Lower leg skin (tissue), 3 donors: Measurements from ENCODE around the gene LRBA.

ENCODE experiments used
- CTCF ChIP-seq, 3 donors: fragments of 450-650 bp; IDR thresholded peaks; one replicate each; pipeline ENCODE4 v1.5.1; 2016; ENCODE audit warnings: antibody characterized with exemption in 3 of 3, mild to moderate bottlenecking in 3 of 3, moderate library complexity in 2 of 3
- POLR2A ChIP-seq, 2 donors: fragments of 450-650 bp; IDR thresholded peaks; one replicate each; pipeline ENCODE4 v1.6.1; 2016 to 2017; ENCODE audit warnings: antibody characterized with exemption in 2 of 2, mild to moderate bottlenecking in 1 of 2, moderate library complexity in 1 of 2

DNA sequence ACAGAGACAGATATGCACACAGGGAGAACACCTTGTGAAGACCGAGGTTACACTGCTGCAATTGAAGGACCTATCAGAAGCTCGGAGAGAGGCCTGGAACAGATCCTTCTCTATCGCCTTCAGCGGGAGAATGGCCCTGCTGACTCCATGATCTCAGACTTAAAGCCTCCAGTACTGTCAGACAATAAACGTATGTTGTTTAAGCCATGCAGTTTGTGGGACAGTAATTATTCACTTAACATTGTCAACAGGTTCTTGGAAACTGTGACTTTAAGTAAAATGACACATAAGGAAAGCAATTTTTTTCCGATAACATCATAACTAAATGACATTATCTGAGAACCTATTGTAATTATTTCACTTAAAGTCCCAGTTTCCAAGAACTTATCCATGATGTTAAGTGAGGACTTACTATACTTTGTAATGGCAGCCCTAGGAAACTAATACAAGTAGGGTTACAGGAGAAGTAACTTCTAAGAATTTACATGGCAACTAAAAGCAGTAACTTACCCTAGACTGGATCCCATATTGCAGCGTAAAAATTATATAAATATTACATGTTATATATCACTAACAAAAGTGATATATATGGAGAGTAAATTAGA lies 613.9 kb downstream of the LRBA start:
- TF ChIP-seq CTCF (IDR thresholded peaks at IDR 0.05) (no peak), POLR2A (IDR thresholded peaks at IDR 0.05) (no peak)
